ENCODE measurements around the gene TWSG1. TPM values are rescaled to one million over a fixed set of nuclear protein-coding genes. Genes with fewer than 3 reads are reported as not detected.

The TWSG1 gene
- total RNA-seq, 1 donor from 2014 or later = 22.9 TPM

DNA sequence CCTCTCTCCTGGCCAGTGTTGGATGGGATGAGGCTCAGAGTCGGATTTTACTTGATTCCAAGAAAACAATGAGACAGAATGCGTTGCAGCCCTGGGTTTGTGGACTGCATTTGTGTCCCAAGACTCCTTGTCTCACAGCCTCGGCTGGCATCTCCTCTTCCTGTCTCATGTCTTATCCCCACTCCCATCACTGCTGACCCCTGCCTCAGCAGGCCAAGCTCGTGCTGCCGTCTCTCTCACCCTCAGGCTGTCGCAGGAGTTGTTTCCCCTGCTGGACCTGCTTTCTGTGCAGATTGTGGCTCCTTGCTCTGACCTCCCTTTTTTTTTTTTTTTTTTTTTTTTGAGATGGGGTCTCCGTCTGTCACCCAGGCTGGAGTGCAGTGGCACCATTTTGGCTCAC is 70.6 kb downstream of the TWSG1 start:
- Histone ChIP-seq H3K27me3 (ENCODE audit: control insufficient read depth, insufficient read depth, low read length) (no peaks in the 10 kb centered on the region), H3K36me3 (ENCODE audit: control insufficient read depth, insufficient read depth, low read length) (no peaks in the 10 kb centered on the region), H3K4me3 (ENCODE audit: low read depth, low read length) (no peak overlapping the region)
- DNase-seq (ENCODE audit: low read depth) = no peak
- TF ChIP-seq, protein P1, sequence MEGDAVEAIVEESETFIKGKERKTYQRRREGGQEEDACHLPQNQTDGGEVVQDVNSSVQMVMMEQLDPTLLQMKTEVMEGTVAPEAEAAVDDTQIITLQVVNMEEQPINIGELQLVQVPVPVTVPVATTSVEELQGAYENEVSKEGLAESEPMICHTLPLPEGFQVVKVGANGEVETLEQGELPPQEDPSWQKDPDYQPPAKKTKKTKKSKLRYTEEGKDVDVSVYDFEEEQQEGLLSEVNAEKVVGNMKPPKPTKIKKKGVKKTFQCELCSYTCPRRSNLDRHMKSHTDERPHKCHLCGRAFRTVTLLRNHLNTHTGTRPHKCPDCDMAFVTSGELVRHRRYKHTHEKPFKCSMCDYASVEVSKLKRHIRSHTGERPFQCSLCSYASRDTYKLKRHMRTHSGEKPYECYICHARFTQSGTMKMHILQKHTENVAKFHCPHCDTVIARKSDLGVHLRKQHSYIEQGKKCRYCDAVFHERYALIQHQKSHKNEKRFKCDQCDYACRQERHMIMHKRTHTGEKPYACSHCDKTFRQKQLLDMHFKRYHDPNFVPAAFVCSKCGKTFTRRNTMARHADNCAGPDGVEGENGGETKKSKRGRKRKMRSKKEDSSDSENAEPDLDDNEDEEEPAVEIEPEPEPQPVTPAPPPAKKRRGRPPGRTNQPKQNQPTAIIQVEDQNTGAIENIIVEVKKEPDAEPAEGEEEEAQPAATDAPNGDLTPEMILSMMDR (IDR thresholded peaks at IDR 0.05; ENCODE audit: insufficient read depth, low read length, poor library complexity, severe bottlenecking) = no peak

- TF ChIP-seq, protein P1 (IDR thresholded peaks at IDR 0.05; ENCODE audit: insufficient read depth, low read length, poor library complexity, severe bottlenecking) = no peak
- DNase-seq (ENCODE audit: low read depth) = no peak
Measured at GRCh38 chr18:9405977-9406376, 71.4 kb downstream of the TWSG1 start.

GRCh38 chr18:9410515-9410914 is 75.9 kb downstream of the TWSG1 start:
- no peaks in the 10 kb centered on the region for H3K36me3 ChIP-seq (ENCODE audit: control insufficient read depth, insufficient read depth, low read length)
- no peak for DNase-seq (ENCODE audit: low read depth)
- TF ChIP-seq, protein P1 (IDR thresholded peaks at IDR 0.05; ENCODE audit: insufficient read depth, low read length, poor library complexity, severe bottlenecking) = no peak
- no peaks in the 10 kb centered on the region for H3K27me3 ChIP-seq (ENCODE audit: control insufficient read depth, insufficient read depth, low read length)
- H3K4me3 ChIP-seq (ENCODE audit: low read depth, low read length) = no peak overlapping the region

More at GRCh38 chr18:9405977-9406376, 71.4 kb downstream of the TWSG1 start:
- Histone ChIP-seq H3K36me3 (ENCODE audit: control insufficient read depth, insufficient read depth, low read length) (no peaks in the 10 kb centered on the region), H3K4me3 (ENCODE audit: low read depth, low read length) (no peak overlapping the region), H3K27me3 (ENCODE audit: control insufficient read depth, insufficient read depth, low read length) (no peaks in the 10 kb centered on the region)

DNA sequence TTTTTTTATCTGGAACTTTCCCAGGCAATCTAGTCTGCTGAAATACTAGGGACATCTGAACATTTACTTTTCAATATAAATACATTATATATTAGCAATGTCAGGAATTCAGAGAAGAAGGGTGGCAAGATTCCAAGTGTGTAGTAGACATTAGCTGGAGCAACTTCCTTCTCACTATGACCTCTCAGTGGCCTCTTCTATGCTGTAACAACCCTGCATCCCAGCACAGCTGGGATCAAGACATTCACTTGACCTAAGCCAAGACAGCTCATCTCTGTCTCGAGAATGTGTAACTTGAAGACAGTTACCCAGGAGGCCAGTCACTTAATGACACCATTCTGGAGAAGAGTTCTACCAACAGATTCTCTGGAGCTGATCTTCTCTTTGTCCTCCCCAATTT is 79.0 kb downstream of the TWSG1 start:
- DNase-seq (ENCODE audit: low read depth) = no peak
- TF ChIP-seq, protein P1 (IDR thresholded peaks at IDR 0.05; ENCODE audit: insufficient read depth, low read length, poor library complexity, severe bottlenecking) = no peak

GRCh38 chr18:9416563-9417072 is 82.0 kb downstream of the TWSG1 start:
- H3K27me3 ChIP-seq (ENCODE audit: control insufficient read depth, insufficient read depth, low read length) = no peaks in the 10 kb centered on the region
- H3K4me3 ChIP-seq (ENCODE audit: low read depth, low read length) = no peak overlapping the region
- no peaks in the 10 kb centered on the region for H3K36me3 ChIP-seq (ENCODE audit: control insufficient read depth, insufficient read depth, low read length)
- DNase-seq (ENCODE audit: low read depth) = no peak
- TF ChIP-seq, protein P1 (IDR thresholded peaks at IDR 0.05; ENCODE audit: insufficient read depth, low read length, poor library complexity, severe bottlenecking) = no peak

More for the DNA sequence above, 79.0 kb downstream of the TWSG1 start:
- Histone ChIP-seq H3K27me3 (ENCODE audit: control insufficient read depth, insufficient read depth, low read length) (no peaks in the 10 kb centered on the region), H3K4me3 (ENCODE audit: low read depth, low read length) (no peak overlapping the region), H3K36me3 (ENCODE audit: control insufficient read depth, insufficient read depth, low read length) (no peaks in the 10 kb centered on the region)

All from kidney epithelial cell (primary cell).